Ectodermal cell (in vitro differentiated cells): ENCODE data around the gene VAX1.

Experiments used
- H3K27ac ChIP-seq: 2 replicates; pipeline ENCODE4 v1.7.0; 2013; ENCODE audit warnings: mild to moderate bottlenecking, low read depth, low read length; ENCODE audit not compliant: insufficient read depth, poor library complexity, severe bottlenecking
- H3K27me3 ChIP-seq: 2 replicates; pipeline ENCODE4 v1.7.0; 2013; ENCODE audit warnings: mild to moderate bottlenecking, low read length; ENCODE audit not compliant: insufficient read depth, control insufficient read depth, poor library complexity, severe bottlenecking
- H3K36me3 ChIP-seq: one replicate; pipeline ENCODE4 v1.7.0; 2013; ENCODE audit warnings: low read length; ENCODE audit not compliant: control insufficient read depth, insufficient read depth
- H3K4me1 ChIP-seq: one replicate; pipeline ENCODE4 v1.7.0; 2013; ENCODE audit warnings: low read length; ENCODE audit not compliant: control insufficient read depth, insufficient read depth
- H3K4me3 ChIP-seq: 2 replicates; pipeline ENCODE4 v1.7.0; 2013; ENCODE audit warnings: low read depth, low read length, control low read depth; ENCODE audit not compliant: insufficient read depth
- H3K9me3 ChIP-seq: 2 replicates; pipeline ENCODE4 v1.7.0; 2013; ENCODE audit warnings: mild to moderate bottlenecking, low read length, moderate library complexity; ENCODE audit not compliant: control insufficient read depth
- WGBS, 2 experiments: methylation state at CpG; one replicate each; pipeline ENCODE4 v1.1.7; 2013; ENCODE audit warnings: missing lambda C conversion rate in 2 of 2; 5-methylcytosine and 5-hydroxymethylcytosine counted together

The VAX1 gene

GRCh38 chr10:117163061-117163953 is 25.2 kb upstream of the VAX1 start:
- Histone ChIP-seq H3K4me1 (peaks cover 21% of the 10 kb centered on the region), H3K9me3 (no peaks in the 10 kb centered on the region), H3K27me3 (peaks cover 100% of the 10 kb centered on the region), H3K36me3 (no peaks in the 10 kb centered on the region), H3K27ac (no peak overlapping the region), H3K4me3 (no peak overlapping the region)
- 1% methylated on average over 82 of the region's 82 CpGs for WGBS, 2 experiments

GRCh38 chr10:117162093-117163060 is 24.3 kb upstream of the VAX1 start:
- H3K27me3 ChIP-seq: peaks cover 100% of the 10 kb centered on the region
- peaks cover 21% of the 10 kb centered on the region for H3K4me1 ChIP-seq
- no peak overlapping the region for H3K27ac ChIP-seq
- no peaks in the 10 kb centered on the region for H3K36me3 ChIP-seq
- no peak overlapping the region for H3K4me3 ChIP-seq
- no peaks in the 10 kb centered on the region for H3K9me3 ChIP-seq
- WGBS, 2 experiments: 3 to 4% methylated on average over 37 to 39 of the region's 39 CpGs

- peaks cover 100% of the 10 kb centered on the region for H3K27me3 ChIP-seq
- no peak overlapping the region for H3K4me3 ChIP-seq
- WGBS, 2 experiments: 13 to 16% methylated on average over 6 of the region's 6 CpGs
- peaks cover 21% of the 10 kb centered on the region for H3K4me1 ChIP-seq
- no peaks in the 10 kb centered on the region for H3K9me3 ChIP-seq
- no peak overlapping the region for H3K27ac ChIP-seq
- no peaks in the 10 kb centered on the region for H3K36me3 ChIP-seq
Observed at GRCh38 chr10:117161386-117162033, 23.4 kb upstream of the VAX1 start.

GRCh38 chr10:117160567-117160966 is 22.5 kb upstream of the VAX1 start:
- H3K27me3 ChIP-seq: peaks cover 100% of the 10 kb centered on the region
- no peak overlapping the region for H3K27ac ChIP-seq
- no peaks in the 10 kb centered on the region for H3K36me3 ChIP-seq
- peaks cover 21% of the 10 kb centered on the region for H3K4me1 ChIP-seq
- 5 to 6% methylated on average over 5 of the region's 5 CpGs for WGBS, 2 experiments
- H3K9me3 ChIP-seq: no peaks in the 10 kb centered on the region
- no peak overlapping the region for H3K4me3 ChIP-seq

- no peaks in the 10 kb centered on the region for H3K9me3 ChIP-seq
Observed at GRCh38 chr10:117159390-117159789, 21.3 kb upstream of the VAX1 start.

GRCh38 chr10:117158297-117158696 is 20.2 kb upstream of the VAX1 start:
- Histone ChIP-seq H3K27me3 (peaks cover 100% of the 10 kb centered on the region), H3K4me3 (no peak overlapping the region), H3K27ac (no peak overlapping the region), H3K9me3 (no peaks in the 10 kb centered on the region), H3K36me3 (no peaks in the 10 kb centered on the region), H3K4me1 (peaks cover 21% of the 10 kb centered on the region)
- 17 to 33% methylated on average over 2 of the region's 2 CpGs for WGBS, 2 experiments

More at GRCh38 chr10:117159390-117159789, 21.3 kb upstream of the VAX1 start:
- no peak overlapping the region for H3K27ac ChIP-seq
- H3K36me3 ChIP-seq: no peaks in the 10 kb centered on the region
- peaks cover 100% of the 10 kb centered on the region for H3K27me3 ChIP-seq
- peaks cover 21% of the 10 kb centered on the region for H3K4me1 ChIP-seq
- WGBS, 2 experiments: 0 to 1% methylated on average over 6 of the region's 6 CpGs
- no peak overlapping the region for H3K4me3 ChIP-seq

- Histone ChIP-seq H3K36me3 (no peaks in the 10 kb centered on the region), H3K4me1 (no peaks in the 10 kb centered on the region), H3K4me3 (no peak overlapping the region), H3K27me3 (peaks cover 94% of the 10 kb centered on the region), H3K27ac (no peak overlapping the region), H3K9me3 (no peaks in the 10 kb centered on the region)
- 50 to 52% methylated on average over 3 of the region's 3 CpGs for WGBS, 2 experiments
Observed at GRCh38 chr10:117152668-117153067, 14.6 kb upstream of the VAX1 start.

GRCh38 chr10:117148284-117148683 is 10.2 kb upstream of the VAX1 start:
- peaks cover 94% of the 10 kb centered on the region for H3K27me3 ChIP-seq
- H3K9me3 ChIP-seq: no peaks in the 10 kb centered on the region
- H3K4me1 ChIP-seq: no peaks in the 10 kb centered on the region
- WGBS, 2 experiments: 84 to 90% methylated on average over 3 of the region's 3 CpGs
- H3K36me3 ChIP-seq: no peaks in the 10 kb centered on the region
- H3K4me3 ChIP-seq: no peak overlapping the region
- no peak overlapping the region for H3K27ac ChIP-seq

GRCh38 chr10:117145019-117145418 is 6.9 kb upstream of the VAX1 start:
- Histone ChIP-seq H3K27ac (no peak overlapping the region), H3K36me3 (no peaks in the 10 kb centered on the region), H3K27me3 (peaks cover 99% of the 10 kb centered on the region), H3K4me1 (no peaks in the 10 kb centered on the region), H3K4me3 (no peak overlapping the region), H3K9me3 (no peaks in the 10 kb centered on the region)
- WGBS, 2 experiments: 74 to 78% methylated on average over 4 of the region's 4 CpGs
